WERI-Rb-1 (cell line): Measurements from ENCODE around the gene TRANK1.

Experiments
- DNase-seq: peaks from one replicate; pipeline ENCODE4 v3.0.0-alpha.2; 2020
- H3K27ac ChIP-seq: fragments of 250-450 bp; sonication (Bioruptor Pico); 2 replicates; pipeline ENCODE4 v1.5.1; 2020; ENCODE audit warnings: mild to moderate bottlenecking, moderate library complexity
- H3K27me3 ChIP-seq: fragments of 250-450 bp; sonication (Bioruptor Pico); 2 replicates; pipeline ENCODE4 v1.5.1; 2021; ENCODE audit warnings: mild to moderate bottlenecking, low read depth, moderate library complexity; ENCODE audit not compliant: insufficient read depth, severe bottlenecking
- H3K36me3 ChIP-seq: fragments of 250-450 bp; sonication (Bioruptor Pico); 2 replicates; pipeline ENCODE4 v1.5.1; 2020; ENCODE audit warnings: mild to moderate bottlenecking, moderate library complexity
- H3K4me3 ChIP-seq: 2 replicates; pipeline ENCODE4 v1.5.1; 2011; ENCODE audit warnings: low read depth, mild to moderate bottlenecking, control low read depth, low read length
- H3K9me3 ChIP-seq: fragments of 250-450 bp; sonication (Bioruptor Pico); 2 replicates; pipeline ENCODE4 v1.5.1; 2021; ENCODE audit warnings: mild to moderate bottlenecking, moderate library complexity; ENCODE audit not compliant: severe bottlenecking
- CTCF ChIP-seq: IDR thresholded peaks from 2 replicates; pipeline ENCODE4 v1.5.1; 2011; ENCODE audit warnings: low read depth, mild to moderate bottlenecking, control low read depth, inconsistent platforms, low read length

Gene TRANK1

GRCh38 chr3:36862076-36862755 is 82.6 kb downstream of the TRANK1 start:
- no peak for DNase-seq
- no peak for TF ChIP-seq CTCF
- no peaks in the 10 kb centered on the region for H3K36me3 ChIP-seq
- H3K27ac ChIP-seq = no peak overlapping the region
- H3K27me3 ChIP-seq = no peaks in the 10 kb centered on the region
- no peak overlapping the region for H3K4me3 ChIP-seq
- H3K9me3 ChIP-seq = no peaks in the 10 kb centered on the region

GRCh38 chr3:36859494-36859893 is 85.4 kb downstream of the TRANK1 start:
- H3K27ac ChIP-seq = no peak overlapping the region
- H3K27me3 ChIP-seq = no peaks in the 10 kb centered on the region
- H3K4me3 ChIP-seq = no peak overlapping the region
- DNase-seq = no peak
- no peaks in the 10 kb centered on the region for H3K36me3 ChIP-seq
- no peaks in the 10 kb centered on the region for H3K9me3 ChIP-seq
- no peak for TF ChIP-seq CTCF

GRCh38 chr3:36852071-36852470 is 92.8 kb downstream of the TRANK1 start:
- no peaks in the 10 kb centered on the region for H3K9me3 ChIP-seq
- no peaks in the 10 kb centered on the region for H3K27me3 ChIP-seq
- H3K27ac ChIP-seq = no peak overlapping the region
- no peaks in the 10 kb centered on the region for H3K36me3 ChIP-seq
- no peak for TF ChIP-seq CTCF
- no peak for DNase-seq
- H3K4me3 ChIP-seq = no peak overlapping the region

GRCh38 chr3:36850743-36851142 is 94.1 kb downstream of the TRANK1 start:
- no peak overlapping the region for H3K27ac ChIP-seq
- DNase-seq = no peak
- TF ChIP-seq CTCF = no peak
- no peak overlapping the region for H3K4me3 ChIP-seq
- no peaks in the 10 kb centered on the region for H3K36me3 ChIP-seq
- no peaks in the 10 kb centered on the region for H3K27me3 ChIP-seq
- no peaks in the 10 kb centered on the region for H3K9me3 ChIP-seq

- Histone ChIP-seq H3K4me3 (no peak overlapping the region), H3K9me3 (no peaks in the 10 kb centered on the region), H3K27ac (no peak overlapping the region), H3K27me3 (no peaks in the 10 kb centered on the region), H3K36me3 (no peaks in the 10 kb centered on the region)
- no peak for TF ChIP-seq CTCF
- no peak for DNase-seq
Measured at GRCh38 chr3:36846406-36846805, 98.4 kb downstream of the TRANK1 start.
